HepG2 (cell line): ENCODE results near the gene NAP1L1. TPM values are rescaled to one million over a fixed set of nuclear protein-coding genes. Genes with fewer than 3 reads are reported as not detected.

Experiments used
- DNMT1 ChIP-seq: sonication (generic); formaldehyde crosslinking; IDR thresholded peaks from 2 replicates; pipeline ENCODE4 v1.5.1; 2020; ENCODE audit warnings: mild to moderate bottlenecking, missing genetic modification reagents
- GATAD1 ChIP-seq: IDR thresholded peaks from 2 replicates; pipeline ENCODE4 v1.6.1; 2016; ENCODE audit warnings: missing genetic modification reagents, missing compliant biosample characterization
- HNRNPK ChIP-seq: fragments of 200-400 bp; formaldehyde crosslinking; IDR thresholded peaks from 2 replicates; pipeline ENCODE4 v1.6.1; 2018; ENCODE audit warnings: low read length, low read depth, moderate library complexity, mild to moderate bottlenecking; ENCODE audit not compliant: poor library complexity, severe bottlenecking
- KAT8 ChIP-seq: IDR thresholded peaks from 2 replicates; pipeline ENCODE4 v1.6.1; 2016; ENCODE audit warnings: missing genetic modification reagents, missing compliant biosample characterization
- MAFF ChIP-seq: IDR thresholded peaks from 2 replicates; pipeline ENCODE4 v1.6.1; 2011; ENCODE audit warnings: low read depth, low read length, improper control_type of control experiment
- MED1 ChIP-seq: sonication (generic); formaldehyde crosslinking; IDR thresholded peaks from 2 replicates; pipeline ENCODE4 v1.4.0; 2020; ENCODE audit warnings: missing genetic modification reagents
- SRY ChIP-seq: sonication (generic); formaldehyde crosslinking; IDR thresholded peaks from 2 replicates; pipeline ENCODE4 v1.8.0; 2022; ENCODE audit warnings: mild to moderate bottlenecking, missing genetic modification reagents
- TEAD3 ChIP-seq: optimal IDR thresholded peaks from 2 replicates; pipeline ENCODE3; 2016; ENCODE audit warnings: borderline replicate concordance
- ZBTB38 ChIP-seq: sonication (generic); formaldehyde crosslinking; IDR thresholded peaks from 2 replicates; pipeline ENCODE4 v1.5.1; 2020; ENCODE audit warnings: mild to moderate bottlenecking, missing genetic modification reagents
- ZBTB8A ChIP-seq: sonication (generic); formaldehyde crosslinking; IDR thresholded peaks from 2 replicates; pipeline ENCODE4 v1.4.0; 2020; ENCODE audit warnings: mild to moderate bottlenecking, low read depth, missing genetic modification reagents, borderline replicate concordance
- ZMYM4 ChIP-seq: sonication (generic); formaldehyde crosslinking; IDR thresholded peaks from 2 replicates; pipeline ENCODE4 v1.8.1; 2023; ENCODE audit warnings: mild to moderate bottlenecking, missing genetic modification reagents
- ZNF749 ChIP-seq: sonication (generic); formaldehyde crosslinking; IDR thresholded peaks from 2 replicates; pipeline ENCODE4 v1.8.0; 2022; ENCODE audit warnings: mild to moderate bottlenecking, missing genetic modification reagents, moderate library complexity, borderline replicate concordance
- polyA plus RNA-seq, 8 experiments: library from polyadenylated mRNA; depleted of rRNA in 3 of 8; stranded (reverse) in 7 of 8; unstranded in 1 of 8; fragments of >200 nt; fragmentation: Illumina TruSeq in 4 of 8; extraction: Trizol in 4 of 8; gene quantifications; 2 replicates each; pipeline versions ENCODE4 v1.2.1 to v1.2.3, GENCODE V29; 2011 to 2016; ENCODE audit warnings: low read depth in 4 of 8, missing spikeins in 1 of 8, mixed read lengths in 1 of 8; ENCODE audit not compliant: insufficient read depth in 1 of 8
- total RNA-seq, 5 experiments: library from RNA; depleted of rRNA; stranded (reverse); fragments of >200 nt; fragmentation: Illumina TruSeq; extraction: Trizol; gene quantifications; 2 replicates each; pipeline ENCODE4 v1.2.3, GENCODE V29; 2016; ENCODE audit warnings: low read depth in 1 of 5
- TF ChIP-seq, protein P1 (sequence below): sonication (generic); formaldehyde crosslinking; conservative IDR thresholded peaks from 2 replicates; pipeline ENCODE4 v1.8.0; 2022; ENCODE audit warnings: missing genetic modification reagents
- TF ChIP-seq, protein P2 (sequence below): sonication (generic); formaldehyde crosslinking; IDR thresholded peaks from 2 replicates; pipeline ENCODE4 v1.4.0; 2020; ENCODE audit warnings: mild to moderate bottlenecking, missing genetic modification reagents
- TF ChIP-seq, protein P3 (sequence below): sonication (generic); formaldehyde crosslinking; IDR thresholded peaks from 2 replicates; pipeline ENCODE4 v1.4.0; 2020; ENCODE audit warnings: missing genetic modification reagents, borderline replicate concordance
- TF ChIP-seq, protein P4 (sequence below): sonication (generic); formaldehyde crosslinking; IDR thresholded peaks from 2 replicates; pipeline ENCODE4 v1.8.0; 2023; ENCODE audit warnings: mild to moderate bottlenecking, missing genetic modification reagents
- TF ChIP-seq, protein P5 (sequence below): sonication (generic); formaldehyde crosslinking; IDR thresholded peaks from 2 replicates; pipeline ENCODE4 v1.4.0; 2020; ENCODE audit warnings: missing genetic modification reagents

The NAP1L1 gene
- total and polyA plus RNA-seq, 2 of the 13 experiments (the other 11 are each of a cell fraction or from before 2014, with no cell fraction given) = 207 to 309 TPM

DNA sequence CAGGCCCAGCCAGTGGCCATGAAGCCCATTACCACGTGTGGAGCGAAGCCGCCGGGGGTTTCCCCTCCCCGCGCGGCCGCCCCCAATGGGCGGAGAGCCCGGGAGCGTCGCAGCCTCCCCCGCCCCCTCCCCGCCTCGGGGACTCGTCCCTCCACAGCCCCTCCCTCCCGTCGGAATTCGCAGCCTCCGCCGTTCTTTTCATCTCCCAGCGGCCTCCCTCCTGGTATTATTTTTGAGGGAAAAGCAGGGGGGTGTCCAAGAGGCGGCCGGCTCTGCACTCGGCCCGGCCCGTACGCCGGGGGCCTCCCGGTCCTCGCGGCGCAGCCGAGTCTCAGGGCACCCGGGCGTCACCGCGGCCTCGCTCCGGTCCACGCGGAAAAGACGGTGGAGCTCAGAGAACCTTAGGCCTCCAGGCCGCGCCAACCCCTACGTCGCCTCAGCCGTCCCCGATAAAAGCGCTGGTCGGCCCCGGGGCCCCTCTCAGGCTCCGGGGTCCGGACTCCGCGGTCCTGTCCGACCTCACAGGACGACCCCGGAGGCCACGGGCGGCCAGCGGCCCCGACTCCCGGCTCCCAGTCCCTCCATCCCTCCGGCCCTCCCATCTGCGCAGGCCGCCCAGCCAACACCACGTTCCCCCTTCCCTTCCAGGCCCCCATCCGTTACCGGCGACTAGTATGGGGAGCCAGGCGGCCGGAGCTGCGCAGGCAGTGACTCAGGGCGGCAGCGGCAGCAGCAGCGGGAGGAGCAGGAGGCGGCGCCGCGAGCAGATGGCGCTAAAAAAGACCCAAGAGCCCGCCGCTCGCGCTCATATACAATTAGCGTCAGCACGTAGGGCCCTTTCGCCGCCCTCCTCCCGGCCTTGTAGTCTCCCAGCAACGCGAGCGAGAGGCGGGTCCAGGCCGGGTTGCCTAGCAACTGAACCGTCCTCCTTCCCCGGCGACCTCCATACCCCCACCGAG, at the start of gene NAP1L1 (continued):
- TF ChIP-seq, protein P1, sequence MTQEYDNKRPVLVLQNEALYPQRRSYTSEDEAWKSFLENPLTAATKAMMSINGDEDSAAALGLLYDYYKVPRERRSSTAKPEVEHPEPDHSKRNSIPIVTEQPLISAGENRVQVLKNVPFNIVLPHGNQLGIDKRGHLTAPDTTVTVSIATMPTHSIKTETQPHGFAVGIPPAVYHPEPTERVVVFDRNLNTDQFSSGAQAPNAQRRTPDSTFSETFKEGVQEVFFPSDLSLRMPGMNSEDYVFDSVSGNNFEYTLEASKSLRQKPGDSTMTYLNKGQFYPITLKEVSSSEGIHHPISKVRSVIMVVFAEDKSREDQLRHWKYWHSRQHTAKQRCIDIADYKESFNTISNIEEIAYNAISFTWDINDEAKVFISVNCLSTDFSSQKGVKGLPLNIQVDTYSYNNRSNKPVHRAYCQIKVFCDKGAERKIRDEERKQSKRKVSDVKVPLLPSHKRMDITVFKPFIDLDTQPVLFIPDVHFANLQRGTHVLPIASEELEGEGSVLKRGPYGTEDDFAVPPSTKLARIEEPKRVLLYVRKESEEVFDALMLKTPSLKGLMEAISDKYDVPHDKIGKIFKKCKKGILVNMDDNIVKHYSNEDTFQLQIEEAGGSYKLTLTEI (CRISPR knock-in tag) = no peak
- TF ChIP-seq TEAD3 = peak; percentile 84
- peak; percentile 40; the same call in 1 of the 2 replicates for TF ChIP-seq MED1 (CRISPR knock-in tag)
- TF ChIP-seq ZBTB8A = peak; percentile 40; the same call in 1 of the 2 replicates
- TF ChIP-seq MAFF = no peak
- TF ChIP-seq, protein P2, sequence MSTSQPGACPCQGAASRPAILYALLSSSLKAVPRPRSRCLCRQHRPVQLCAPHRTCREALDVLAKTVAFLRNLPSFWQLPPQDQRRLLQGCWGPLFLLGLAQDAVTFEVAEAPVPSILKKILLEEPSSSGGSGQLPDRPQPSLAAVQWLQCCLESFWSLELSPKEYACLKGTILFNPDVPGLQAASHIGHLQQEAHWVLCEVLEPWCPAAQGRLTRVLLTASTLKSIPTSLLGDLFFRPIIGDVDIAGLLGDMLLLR (CRISPR knock-in tag) = peak; percentile 40; the same call in 1 of the 2 replicates
- peak; percentile 50 for TF ChIP-seq HNRNPK
- TF ChIP-seq, protein P3, sequence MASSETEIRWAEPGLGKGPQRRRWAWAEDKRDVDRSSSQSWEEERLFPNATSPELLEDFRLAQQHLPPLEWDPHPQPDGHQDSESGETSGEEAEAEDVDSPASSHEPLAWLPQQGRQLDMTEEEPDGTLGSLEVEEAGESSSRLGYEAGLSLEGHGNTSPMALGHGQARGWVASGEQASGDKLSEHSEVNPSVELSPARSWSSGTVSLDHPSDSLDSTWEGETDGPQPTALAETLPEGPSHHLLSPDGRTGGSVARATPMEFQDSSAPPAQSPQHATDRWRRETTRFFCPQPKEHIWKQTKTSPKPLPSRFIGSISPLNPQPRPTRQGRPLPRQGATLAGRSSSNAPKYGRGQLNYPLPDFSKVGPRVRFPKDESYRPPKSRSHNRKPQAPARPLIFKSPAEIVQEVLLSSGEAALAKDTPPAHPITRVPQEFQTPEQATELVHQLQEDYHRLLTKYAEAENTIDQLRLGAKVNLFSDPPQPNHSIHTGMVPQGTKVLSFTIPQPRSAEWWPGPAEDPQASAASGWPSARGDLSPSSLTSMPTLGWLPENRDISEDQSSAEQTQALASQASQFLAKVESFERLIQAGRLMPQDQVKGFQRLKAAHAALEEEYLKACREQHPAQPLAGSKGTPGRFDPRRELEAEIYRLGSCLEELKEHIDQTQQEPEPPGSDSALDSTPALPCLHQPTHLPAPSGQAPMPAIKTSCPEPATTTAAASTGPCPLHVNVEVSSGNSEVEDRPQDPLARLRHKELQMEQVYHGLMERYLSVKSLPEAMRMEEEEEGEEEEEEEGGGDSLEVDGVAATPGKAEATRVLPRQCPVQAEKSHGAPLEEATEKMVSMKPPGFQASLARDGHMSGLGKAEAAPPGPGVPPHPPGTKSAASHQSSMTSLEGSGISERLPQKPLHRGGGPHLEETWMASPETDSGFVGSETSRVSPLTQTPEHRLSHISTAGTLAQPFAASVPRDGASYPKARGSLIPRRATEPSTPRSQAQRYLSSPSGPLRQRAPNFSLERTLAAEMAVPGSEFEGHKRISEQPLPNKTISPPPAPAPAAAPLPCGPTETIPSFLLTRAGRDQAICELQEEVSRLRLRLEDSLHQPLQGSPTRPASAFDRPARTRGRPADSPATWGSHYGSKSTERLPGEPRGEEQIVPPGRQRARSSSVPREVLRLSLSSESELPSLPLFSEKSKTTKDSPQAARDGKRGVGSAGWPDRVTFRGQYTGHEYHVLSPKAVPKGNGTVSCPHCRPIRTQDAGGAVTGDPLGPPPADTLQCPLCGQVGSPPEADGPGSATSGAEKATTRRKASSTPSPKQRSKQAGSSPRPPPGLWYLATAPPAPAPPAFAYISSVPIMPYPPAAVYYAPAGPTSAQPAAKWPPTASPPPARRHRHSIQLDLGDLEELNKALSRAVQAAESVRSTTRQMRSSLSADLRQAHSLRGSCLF (CRISPR knock-in tag) = peak; percentile 26; the same call in 1 of the 2 replicates
- 0 out of 2 replicates have a peak, but pooled peaks have one; percentile 24 for TF ChIP-seq SRY (CRISPR knock-in tag)
- TF ChIP-seq KAT8 = peak; percentile 69; the same call in 1 of the 2 replicates
- TF ChIP-seq DNMT1 (CRISPR knock-in tag) = 0 out of 2 replicates have a peak, but pooled peaks have one; percentile 2
- no peak for TF ChIP-seq ZNF749
- no peak for TF ChIP-seq GATAD1
- TF ChIP-seq, protein P4, sequence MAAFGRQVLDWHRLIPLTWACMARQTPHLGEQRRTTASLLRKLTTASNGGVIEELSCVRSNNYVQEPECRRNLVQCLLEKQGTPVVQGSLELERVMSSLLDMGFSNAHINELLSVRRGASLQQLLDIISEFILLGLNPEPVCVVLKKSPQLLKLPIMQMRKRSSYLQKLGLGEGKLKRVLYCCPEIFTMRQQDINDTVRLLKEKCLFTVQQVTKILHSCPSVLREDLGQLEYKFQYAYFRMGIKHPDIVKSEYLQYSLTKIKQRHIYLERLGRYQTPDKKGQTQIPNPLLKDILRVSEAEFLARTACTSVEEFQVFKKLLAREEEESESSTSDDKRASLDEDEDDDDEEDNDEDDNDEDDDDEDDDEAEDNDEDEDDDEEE (CRISPR knock-in tag) = peak; percentile 86; the same call in 1 of the 2 replicates
- TF ChIP-seq ZBTB38 (CRISPR knock-in tag) = peak; percentile 21; the same call in 1 of the 2 replicates
- peak; percentile 72; the same call in 1 of the 2 replicates for TF ChIP-seq ZMYM4 (CRISPR knock-in tag)
- TF ChIP-seq, protein P5, sequence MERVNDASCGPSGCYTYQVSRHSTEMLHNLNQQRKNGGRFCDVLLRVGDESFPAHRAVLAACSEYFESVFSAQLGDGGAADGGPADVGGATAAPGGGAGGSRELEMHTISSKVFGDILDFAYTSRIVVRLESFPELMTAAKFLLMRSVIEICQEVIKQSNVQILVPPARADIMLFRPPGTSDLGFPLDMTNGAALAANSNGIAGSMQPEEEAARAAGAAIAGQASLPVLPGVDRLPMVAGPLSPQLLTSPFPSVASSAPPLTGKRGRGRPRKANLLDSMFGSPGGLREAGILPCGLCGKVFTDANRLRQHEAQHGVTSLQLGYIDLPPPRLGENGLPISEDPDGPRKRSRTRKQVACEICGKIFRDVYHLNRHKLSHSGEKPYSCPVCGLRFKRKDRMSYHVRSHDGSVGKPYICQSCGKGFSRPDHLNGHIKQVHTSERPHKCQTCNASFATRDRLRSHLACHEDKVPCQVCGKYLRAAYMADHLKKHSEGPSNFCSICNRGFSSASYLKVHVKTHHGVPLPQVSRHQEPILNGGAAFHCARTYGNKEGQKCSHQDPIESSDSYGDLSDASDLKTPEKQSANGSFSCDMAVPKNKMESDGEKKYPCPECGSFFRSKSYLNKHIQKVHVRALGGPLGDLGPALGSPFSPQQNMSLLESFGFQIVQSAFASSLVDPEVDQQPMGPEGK = peak; percentile 91
